Measurements from ENCODE around the gene METAP1D. TPM values are rescaled to one million over a fixed set of nuclear protein-coding genes. Genes with fewer than 3 reads are reported as not detected.

The METAP1D gene
- 10 to 100 TPM in 1 of 4 donors, 1 to 10 TPM in 3; 5.2 to 30.9 (median 7.3) TPM for total RNA-seq

DNA sequence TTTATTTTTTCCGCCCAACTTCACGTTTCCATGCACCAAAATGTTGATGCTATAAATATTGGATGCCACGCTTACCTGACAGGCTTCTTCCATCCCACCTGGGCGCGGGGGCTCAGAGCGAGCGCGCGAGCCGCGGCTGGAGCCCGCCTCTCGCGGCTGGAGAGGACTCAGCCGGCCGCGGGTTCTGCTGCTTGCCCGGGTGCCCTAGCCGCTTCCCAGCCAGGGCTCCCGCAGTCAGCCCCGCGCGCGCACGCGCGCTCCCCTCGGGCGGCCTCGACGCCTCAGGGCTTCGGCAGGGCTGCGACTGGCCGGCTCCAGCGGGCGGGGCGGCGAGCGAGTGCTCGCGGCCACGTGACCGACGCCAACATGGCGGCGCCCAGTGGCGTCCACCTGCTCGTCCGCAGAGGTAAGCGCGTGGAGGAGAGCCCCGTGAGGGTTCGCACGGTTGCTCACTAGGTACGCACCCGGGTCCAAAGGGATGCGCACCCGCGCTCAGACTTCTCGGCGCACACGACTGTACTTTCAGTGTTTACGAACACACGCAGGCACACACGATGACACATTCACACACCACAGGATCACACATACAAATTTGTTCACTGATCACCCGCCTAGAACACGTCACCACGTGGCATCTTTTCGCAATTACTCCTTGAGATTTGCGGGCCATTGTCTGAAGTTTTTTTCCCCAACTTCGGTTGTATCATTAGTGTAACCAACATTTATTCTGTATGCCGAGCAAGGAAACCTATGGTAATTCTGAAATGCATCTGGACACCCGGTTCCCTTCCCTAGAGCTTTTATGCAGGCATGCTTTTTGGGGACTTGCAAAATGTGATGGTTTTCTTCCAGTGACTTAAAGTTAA lies at the start of gene METAP1D:
Gene METAP1D (plus strand): TSS at position 350 of the 866 bp plus-strand sequence. CDS start 17 bp downstream, at position 367.
- no peak within 1 kb of the TSS for H3K27ac ChIP-seq
- peak in 1 of 2 donors; percentile 58 for TF ChIP-seq POLR2A (IDR thresholded peaks at IDR 0.05)
- TF ChIP-seq, protein P1, sequence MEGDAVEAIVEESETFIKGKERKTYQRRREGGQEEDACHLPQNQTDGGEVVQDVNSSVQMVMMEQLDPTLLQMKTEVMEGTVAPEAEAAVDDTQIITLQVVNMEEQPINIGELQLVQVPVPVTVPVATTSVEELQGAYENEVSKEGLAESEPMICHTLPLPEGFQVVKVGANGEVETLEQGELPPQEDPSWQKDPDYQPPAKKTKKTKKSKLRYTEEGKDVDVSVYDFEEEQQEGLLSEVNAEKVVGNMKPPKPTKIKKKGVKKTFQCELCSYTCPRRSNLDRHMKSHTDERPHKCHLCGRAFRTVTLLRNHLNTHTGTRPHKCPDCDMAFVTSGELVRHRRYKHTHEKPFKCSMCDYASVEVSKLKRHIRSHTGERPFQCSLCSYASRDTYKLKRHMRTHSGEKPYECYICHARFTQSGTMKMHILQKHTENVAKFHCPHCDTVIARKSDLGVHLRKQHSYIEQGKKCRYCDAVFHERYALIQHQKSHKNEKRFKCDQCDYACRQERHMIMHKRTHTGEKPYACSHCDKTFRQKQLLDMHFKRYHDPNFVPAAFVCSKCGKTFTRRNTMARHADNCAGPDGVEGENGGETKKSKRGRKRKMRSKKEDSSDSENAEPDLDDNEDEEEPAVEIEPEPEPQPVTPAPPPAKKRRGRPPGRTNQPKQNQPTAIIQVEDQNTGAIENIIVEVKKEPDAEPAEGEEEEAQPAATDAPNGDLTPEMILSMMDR (IDR thresholded peaks at IDR 0.05): no peak
- H3K27me3 ChIP-seq: no peaks in the 10 kb centered on the region
- 0 to 1% methylated on average over 20 to 31 of the region's 73 CpGs for WGBS, 2 donors
- H3K36me3 ChIP-seq: no peaks in the 10 kb centered on the region
- H3K4me1 ChIP-seq: peaks cover 4 to 5% of the 10 kb centered on the region in 2 donors
- H3K9me3 ChIP-seq: no peaks in the 10 kb centered on the region
- peak; percentile 90 to 91 for DNase-seq
- H3K4me3 ChIP-seq (replicated peaks in 1 of 3): peak within 1 kb of the TSS; percentile 13 to 68 (median 66)
- intact Hi-C loops (cut with DNase I): loop anchor here (10.0 kb wide), 1 partner anchor 105 kb away; the partner anchor contains the start of gene DLX2

DNA sequence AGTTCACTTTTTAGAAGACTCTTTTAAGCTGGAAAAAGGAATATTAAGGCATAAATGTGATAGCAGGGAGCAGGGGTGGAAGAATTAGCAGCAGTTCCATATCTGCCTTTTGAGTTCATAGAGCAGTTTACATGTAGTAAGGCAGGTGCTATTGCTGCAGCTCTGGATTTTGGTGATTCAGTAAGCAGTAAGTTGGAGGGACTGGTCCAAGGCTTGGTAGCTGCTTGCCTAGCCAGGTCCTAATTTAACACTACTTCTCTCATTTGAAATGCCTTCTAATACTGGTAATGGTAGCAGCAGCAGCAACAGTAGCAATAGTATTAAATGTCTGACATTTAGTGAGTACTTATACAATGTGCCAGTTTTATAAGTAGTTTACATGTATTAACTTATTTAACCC lies 47.5 kb upstream of the METAP1D start:
- TF ChIP-seq, protein P1 (IDR thresholded peaks at IDR 0.05): no peak
- TF ChIP-seq POLR2A (IDR thresholded peaks at IDR 0.05): no peak
- H3K9me3 ChIP-seq: no peaks in the 10 kb centered on the region

DNA sequence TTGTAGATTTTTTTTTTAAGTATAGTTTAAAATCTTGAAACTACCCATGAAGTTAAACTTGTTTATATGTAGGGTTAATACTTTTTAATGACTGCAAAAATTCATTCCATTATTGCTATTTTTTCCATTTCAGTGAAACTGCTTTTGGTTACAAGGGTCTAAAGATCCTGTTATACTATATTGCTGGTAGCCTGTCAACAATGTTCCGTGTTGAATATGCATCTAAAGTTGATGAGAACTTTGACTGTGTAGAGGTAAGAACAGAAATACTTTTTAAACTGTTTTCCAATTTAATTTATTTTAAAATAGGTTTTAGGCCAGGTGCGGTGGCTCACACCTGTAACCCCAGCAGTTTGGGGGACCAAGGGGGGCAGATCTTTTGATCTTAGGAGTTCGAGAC lies 47.0 kb upstream of the METAP1D start:
- no peak for DNase-seq
- Histone ChIP-seq H3K36me3 (no peaks in the 10 kb centered on the region), H3K4me3 (replicated peaks in 1 of 3) (no peak overlapping the region), H3K27ac (no peak overlapping the region), H3K9me3 (no peaks in the 10 kb centered on the region), H3K27me3 (no peaks in the 10 kb centered on the region), H3K4me1 (no peaks in the 10 kb centered on the region)
- intact Hi-C loops (cut with DNase I): no loop called here
- TF ChIP-seq, protein P1 (IDR thresholded peaks at IDR 0.05): no peak
- no peak for TF ChIP-seq POLR2A (IDR thresholded peaks at IDR 0.05)
- WGBS, 2 donors: 98 to 99% methylated on average over 3 of the region's 3 CpGs

More for the DNA sequence above, 47.5 kb upstream of the METAP1D start:
- Histone ChIP-seq H3K4me1 (no peaks in the 10 kb centered on the region), H3K27ac (no peak overlapping the region), H3K36me3 (no peaks in the 10 kb centered on the region), H3K27me3 (no peaks in the 10 kb centered on the region), H3K4me3 (replicated peaks in 1 of 3) (no peak overlapping the region)
- DNase-seq: no peak
- intact Hi-C loops (cut with DNase I): no loop called here

DNA sequence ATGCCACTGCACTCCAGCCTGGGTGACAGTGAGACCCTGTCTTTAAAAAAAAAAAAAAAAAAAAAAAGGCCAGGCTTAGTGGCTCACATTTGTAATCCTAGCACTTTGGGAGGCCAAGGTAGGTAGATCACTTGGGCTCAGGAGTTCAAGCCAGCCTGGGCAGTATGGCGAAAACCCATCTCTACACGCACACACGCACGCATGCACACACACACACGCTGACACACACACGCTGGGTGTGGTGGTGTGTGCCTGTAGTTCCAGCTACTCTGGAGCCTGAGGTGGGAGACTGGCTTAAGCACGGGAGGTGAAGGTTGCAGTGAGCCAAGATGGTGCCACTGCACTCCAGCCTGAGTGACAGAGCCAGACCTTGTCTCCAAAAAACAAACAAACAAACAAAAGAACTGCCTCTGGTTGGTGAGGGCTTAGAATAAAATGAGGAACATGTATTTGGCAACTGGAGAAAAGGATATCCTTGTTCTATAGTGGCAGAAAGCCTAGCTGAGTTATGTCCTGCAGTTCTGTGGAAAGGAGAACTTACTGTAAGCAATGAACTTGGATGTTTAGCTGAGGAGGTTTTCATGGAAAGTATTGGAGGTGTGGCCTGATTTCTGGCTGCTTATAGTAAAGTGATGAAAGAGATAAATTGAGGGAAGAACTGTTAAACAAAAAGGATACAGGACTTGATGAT lies 43.5 kb upstream of the METAP1D start:
- intact Hi-C loops (cut with DNase I): no loop called here
- Histone ChIP-seq H3K4me3 (replicated peaks in 1 of 3) (no peak overlapping the region), H3K27me3 (no peaks in the 10 kb centered on the region), H3K9me3 (no peaks in the 10 kb centered on the region), H3K4me1 (no peaks in the 10 kb centered on the region), H3K27ac (no peak overlapping the region), H3K36me3 (no peaks in the 10 kb centered on the region)
- DNase-seq: no peak
- TF ChIP-seq, protein P1 (IDR thresholded peaks at IDR 0.05): no peak
- TF ChIP-seq POLR2A (IDR thresholded peaks at IDR 0.05): no peak
- 96% methylated on average over 7 of the region's 7 CpGs for WGBS, 2 donors

DNA sequence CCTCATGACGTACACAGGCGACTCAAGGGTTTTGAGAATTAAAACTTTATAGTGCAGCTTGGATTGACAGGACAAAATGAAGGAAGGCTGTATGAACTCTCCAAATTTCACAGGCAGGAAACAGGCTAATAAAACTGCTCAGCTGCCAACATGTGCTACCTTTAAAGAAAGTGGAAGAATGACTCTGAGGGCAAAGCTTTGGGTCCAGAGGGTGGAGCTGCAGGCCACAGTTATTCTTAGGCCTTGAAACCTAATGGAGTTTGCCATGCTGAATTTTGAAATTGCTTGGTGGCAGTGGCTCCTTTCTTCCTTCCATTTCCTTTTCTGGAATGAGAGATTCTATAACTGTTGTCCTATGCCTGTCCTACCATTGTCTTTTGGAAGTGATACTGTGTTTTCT lies 42.7 kb upstream of the METAP1D start:
- 96 to 100% methylated on average over 2 of the region's 2 CpGs for WGBS, 2 donors
- Histone ChIP-seq H3K27ac (no peak overlapping the region), H3K27me3 (no peaks in the 10 kb centered on the region)

More for the DNA sequence above, 42.7 kb upstream of the METAP1D start:
- TF ChIP-seq, protein P1 (IDR thresholded peaks at IDR 0.05): no peak
- no peak for TF ChIP-seq POLR2A (IDR thresholded peaks at IDR 0.05)
- no peak for DNase-seq
- intact Hi-C loops (cut with DNase I): no loop called here
- Histone ChIP-seq H3K9me3 (no peaks in the 10 kb centered on the region), H3K4me3 (replicated peaks in 1 of 3) (no peak overlapping the region), H3K36me3 (no peaks in the 10 kb centered on the region), H3K4me1 (no peaks in the 10 kb centered on the region)

Measured in thyroid gland (tissue), 4 donors.